A673 (cell line): ENCODE results near the gene PDE8A. TPM values are rescaled to one million over a fixed set of nuclear protein-coding genes. Genes with fewer than 3 reads are reported as not detected.

Source experiments
- BruUV-seq: library from RNA; stranded (reverse); fragments of 400-500 nt; replicated peaks from 2 replicates; lab custom pipeline; 2021; lab: Mats Ljungman, UMichigan
- CTCF ChIA-PET: fragments of 300-600 bp; sonication (Branson Sonifier 250); formaldehyde crosslinking; loops from one replicate; lab custom pipeline; 2022; ENCODE audit warnings: antibody characterized with exemption; lab: Charles Lee
- POLR2A ChIA-PET: fragments of 300-600 bp; sonication (Branson Sonifier 250); formaldehyde crosslinking; loops from one replicate; lab custom pipeline; 2022; ENCODE audit warnings: antibody characterized with exemption; ENCODE audit not compliant: low non-redundant PET; lab: Charles Lee
- DNase-seq: peaks from one replicate; pipeline ENCODE4 v3.0.0-alpha.2; 2015; ENCODE audit warnings: low spot score
- H3K27ac ChIP-seq: fragments of 200-600 bp; sonication (generic); 2 replicates; pipeline ENCODE4 v1.5.1; 2016; ENCODE audit warnings: mixed run types, low read depth, mild to moderate bottlenecking, mixed read lengths, antibody characterized with exemption, low read length; ENCODE audit not compliant: poor library complexity, severe bottlenecking
- H3K27me3 ChIP-seq: fragments of 200-600 bp; sonication (generic); replicated peaks from 2 replicates; pipeline ENCODE4 v1.6.1; 2017; ENCODE audit warnings: mixed run types, low read depth, mild to moderate bottlenecking, mixed read lengths, antibody characterized with exemption, low read length; ENCODE audit not compliant: insufficient read depth, poor library complexity
- H3K36me3 ChIP-seq: fragments of 200-600 bp; sonication (generic); 2 replicates; pipeline ENCODE4 v1.6.1; 2016; ENCODE audit warnings: mixed run types, mild to moderate bottlenecking, mixed read lengths, antibody characterized with exemption, low read length; ENCODE audit not compliant: insufficient read depth, poor library complexity, severe bottlenecking
- H3K4me1 ChIP-seq: fragments of 200-600 bp; sonication (generic); 2 replicates; pipeline ENCODE4 v1.6.1; 2017; ENCODE audit warnings: mixed run types, mild to moderate bottlenecking, mixed read lengths, antibody characterized with exemption, low read length; ENCODE audit not compliant: insufficient read depth, poor library complexity, severe bottlenecking
- H3K4me3 ChIP-seq: fragments of 200-600 bp; sonication (generic); 2 replicates; pipeline ENCODE4 v1.5.1; 2016; ENCODE audit warnings: low read depth, mixed run types, mild to moderate bottlenecking, mixed read lengths, low read length; ENCODE audit not compliant: poor library complexity, severe bottlenecking
- H3K9me3 ChIP-seq: fragments of 200-600 bp; sonication (generic); 2 replicates; pipeline ENCODE4 v1.6.1; 2016; ENCODE audit warnings: mixed run types, low read depth, mild to moderate bottlenecking, mixed read lengths, antibody characterized with exemption, low read length; ENCODE audit not compliant: poor library complexity, severe bottlenecking
- CTCF ChIP-seq: fragments of 300-800, 200-600 bp; sonication (generic); conservative IDR thresholded peaks from 2 replicates; pipeline ENCODE4 v1.5.1; 2017; ENCODE audit warnings: low read depth, mild to moderate bottlenecking, antibody characterized with exemption, low read length, moderate library complexity, mixed read lengths
- EZH2 ChIP-seq: fragments of 200-600 bp; sonication (generic); IDR thresholded peaks from 2 replicates; pipeline ENCODE4 v1.6.1; 2017; ENCODE audit warnings: borderline replicate concordance, low read depth, mild to moderate bottlenecking, mixed read lengths, antibody characterized with exemption, low read length; ENCODE audit not compliant: poor library complexity, severe bottlenecking
- intact Hi-C: fragments of 100-400 bp; cut with micrococcal nuclease; formaldehyde crosslinking; loops from one replicate; pipeline ENCODE4 v1.10.0; 2022; ENCODE audit not compliant: unreplicated experiment
- total RNA-seq: library from RNA; stranded (reverse); gene quantifications from 2 replicates; pipeline ENCODE4 v1.2.3, GENCODE V29; 2021

PDE8A gene
- total RNA-seq, 1 experiment from 2014 or later = 80.7 TPM

DNA sequence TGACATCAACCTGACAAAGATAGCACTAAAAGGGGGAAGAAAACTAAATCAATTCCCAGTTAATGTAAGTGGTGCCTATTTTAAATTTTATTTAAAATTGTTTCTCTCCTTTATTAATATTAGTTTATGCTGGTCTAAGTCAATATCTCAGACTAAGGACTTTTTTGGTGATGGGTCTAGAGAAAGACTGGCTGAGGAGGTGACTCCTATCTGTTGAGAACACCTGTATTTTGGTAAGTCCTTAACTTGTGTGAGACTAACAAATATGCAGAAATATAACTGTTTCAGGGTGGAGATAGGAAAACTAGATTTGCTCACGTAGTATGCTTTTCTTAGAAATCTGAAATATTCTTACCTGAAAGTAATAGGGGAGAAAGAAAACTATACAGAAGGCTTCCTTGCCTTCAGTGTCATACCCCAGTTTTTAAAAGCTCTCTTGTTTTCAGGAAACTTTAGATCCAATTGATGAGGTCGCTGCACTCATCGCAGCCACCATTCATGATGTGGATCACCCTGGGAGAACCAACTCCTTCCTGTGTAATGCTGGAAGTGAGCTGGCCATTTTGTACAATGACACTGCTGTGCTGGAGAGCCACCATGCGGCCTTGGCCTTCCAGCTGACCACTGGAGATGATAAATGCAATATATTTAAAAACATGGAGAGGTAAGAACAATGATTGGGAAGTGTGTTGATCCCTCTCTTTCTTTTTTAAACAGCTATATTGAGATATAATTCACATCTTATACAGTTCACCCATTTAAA, 138.9 kb downstream of the PDE8A start:
- TF ChIP-seq EZH2 (no peak), CTCF (no peak)
- ChIA-PET POLR2A (no interaction called here), CTCF (no interaction called here)
- no peak for DNase-seq
- H3K27me3 ChIP-seq = no peaks in the 10 kb centered on the region
- H3K4me3 ChIP-seq = no peak overlapping the region
- H3K27ac ChIP-seq = no peak overlapping the region
- intact Hi-C loops = no loop called here
- no TSS peak for BruUV-seq
- H3K9me3 ChIP-seq = no peaks in the 10 kb centered on the region
- peaks cover 8% of the 10 kb centered on the region for H3K4me1 ChIP-seq
- peaks cover 38% of the 10 kb centered on the region for H3K36me3 ChIP-seq

GRCh38 chr15:85124173-85124572, 142.5 kb downstream of the PDE8A start:
- H3K27me3 ChIP-seq = no peaks in the 10 kb centered on the region
- peaks cover 52% of the 10 kb centered on the region for H3K36me3 ChIP-seq
- TF ChIP-seq EZH2 (no peak), CTCF (no peak)
- no peak overlapping the region for H3K27ac ChIP-seq
- DNase-seq = no peak
- no peak overlapping the region for H3K4me3 ChIP-seq
- ChIA-PET POLR2A (no interaction called here), CTCF (no interaction called here)
- no peaks in the 10 kb centered on the region for H3K9me3 ChIP-seq
- intact Hi-C loops = no loop called here
- peaks cover 8% of the 10 kb centered on the region for H3K4me1 ChIP-seq
- BruUV-seq = no TSS peak

- H3K9me3 ChIP-seq = no peaks in the 10 kb centered on the region
- H3K36me3 ChIP-seq = peaks cover 52% of the 10 kb centered on the region
- peak; percentile 67 for DNase-seq
- H3K27me3 ChIP-seq = no peaks in the 10 kb centered on the region
- H3K27ac ChIP-seq = no peak overlapping the region
- ChIA-PET CTCF (no interaction called here), POLR2A (no interaction called here)
- intact Hi-C loops = no loop called here
- H3K4me3 ChIP-seq = no peak overlapping the region
- H3K4me1 ChIP-seq = peaks cover 8% of the 10 kb centered on the region
- TF ChIP-seq EZH2 (no peak), CTCF (no peak)
- no TSS peak for BruUV-seq
Measured at GRCh38 chr15:85125056-85125661, 143.5 kb downstream of the PDE8A start.
